SK-N-SH (cell line): ENCODE results near the gene LARP1. TPM values are rescaled to one million over a fixed set of nuclear protein-coding genes. Genes with fewer than 3 reads are reported as not detected.

Experiments used
- CTCF ChIA-PET: fragments of 300-600, 350-600 bp; formaldehyde crosslinking; extraction: SDS; loops from one replicate; lab custom pipeline; 2021; lab: Yijun Ruan, JAX
- POLR2A ChIA-PET: fragments of 350-600 bp; sonication (Branson Sonifier 250); formaldehyde crosslinking; extraction: SDS; loops from one replicate; lab custom pipeline; 2020; ENCODE audit warnings: antibody characterized with exemption, inconsistent platforms; lab: Yijun Ruan, JAX
- DNase-seq: peaks from one replicate; pipeline ENCODE4 v3.0.0; 2012
- H2AFZ ChIP-seq: fragments of 200-600 bp; sonication (generic); 2 replicates; pipeline ENCODE4 v1.8.1; 2016; ENCODE audit warnings: antibody characterized with exemption, mild to moderate bottlenecking, low read depth
- H3F3A ChIP-seq: fragments of 200-600 bp; sonication (generic); replicated peaks from 2 replicates; pipeline ENCODE3; 2016; ENCODE audit warnings: antibody characterized with exemption, mild to moderate bottlenecking; ENCODE audit not compliant: insufficient read depth
- H3K27ac ChIP-seq, 2 experiments: fragments of 200-500 bp in 1 of 2; fragments of 200-600 bp in 1 of 2; sonication (Bioruptor generic) in 1 of 2; sonication (generic), shearing (Covaris generic) in 1 of 2; 2 replicates each; pipeline versions ENCODE4 v1.5.1 to v1.6.1; 2014 to 2016; ENCODE audit warnings: low read depth in 2 of 2, inconsistent platforms in 1 of 2, low read length in 1 of 2, mild to moderate bottlenecking in 1 of 2, mixed read lengths in 1 of 2
- H3K27me3 ChIP-seq: fragments of 200-600 bp; sonication (generic), shearing (Covaris generic); 2 replicates; pipeline ENCODE4 v1.6.1; 2016; ENCODE audit warnings: mixed run types; ENCODE audit not compliant: insufficient read depth
- H3K36me3 ChIP-seq, 2 experiments: fragments of 200-500 bp in 1 of 2; fragments of 200-600 bp in 1 of 2; sonication (Bioruptor generic) in 1 of 2; sonication (generic) in 1 of 2; replicated peaks in 1 of 2; 2 replicates each; pipeline versions ENCODE3 to v1.5.1; 2014 to 2016; ENCODE audit warnings: low read length in 1 of 2, mild to moderate bottlenecking in 1 of 2; ENCODE audit not compliant: insufficient read depth in 2 of 2, control insufficient read depth in 1 of 2
- H3K4me1 ChIP-seq, 2 experiments: fragments of 200-500 bp in 1 of 2; fragments of 200-600 bp in 1 of 2; sonication (Bioruptor generic) in 1 of 2; sonication (generic), shearing (Covaris generic) in 1 of 2; 2 replicates each; pipeline versions ENCODE4 v1.5.1 to v1.6.1; 2014 to 2016; ENCODE audit warnings: low read depth in 1 of 2, low read length in 1 of 2, mixed run types in 1 of 2; ENCODE audit not compliant: insufficient read depth in 2 of 2, control insufficient read depth in 1 of 2
- H3K4me2 ChIP-seq: fragments of 200-600 bp; sonication (generic), shearing (Covaris generic); 2 replicates; pipeline ENCODE4 v1.6.1; 2017; ENCODE audit warnings: mixed run types
- H3K4me3 ChIP-seq, 2 experiments: fragments of 200-500 bp in 1 of 2; fragments of 200-600 bp in 1 of 2; sonication (Bioruptor generic) in 1 of 2; sonication (generic), shearing (Covaris generic) in 1 of 2; 2 replicates each; pipeline versions ENCODE4 v1.5.1 to v1.8.1; 2014 to 2016; ENCODE audit warnings: low read depth in 2 of 2, inconsistent platforms in 1 of 2, low read length in 1 of 2, mild to moderate bottlenecking in 1 of 2, mixed read lengths in 1 of 2, moderate library complexity in 1 of 2
- H3K79me2 ChIP-seq: fragments of 200-600 bp; sonication (generic); 2 replicates; pipeline ENCODE4 v1.8.1; 2017; ENCODE audit warnings: mild to moderate bottlenecking; ENCODE audit not compliant: insufficient read depth
- H3K9ac ChIP-seq: fragments of 200-600 bp; sonication (generic); 2 replicates; pipeline ENCODE4 v1.6.1; 2017; ENCODE audit warnings: mixed run types
- H3K9me2 ChIP-seq: fragments of 200-600 bp; sonication (generic); 2 replicates; pipeline ENCODE4 v1.6.1; 2017; ENCODE audit warnings: mixed run types
- H3K9me3 ChIP-seq: fragments of 200-600 bp; sonication (generic); 2 replicates; pipeline ENCODE4 v1.6.1; 2017; ENCODE audit warnings: mixed run types, mild to moderate bottlenecking, moderate library complexity
- H4K20me1 ChIP-seq: fragments of 200-600 bp; sonication (generic); 2 replicates; pipeline ENCODE4 v1.6.1; 2017; ENCODE audit warnings: mild to moderate bottlenecking, mixed run types; ENCODE audit not compliant: insufficient read depth
- CHD2 ChIP-seq: fragments of 150-350 bp; IDR thresholded peaks from 2 replicates; pipeline ENCODE4 v1.6.1; 2018; ENCODE audit warnings: low read length; ENCODE audit not compliant: partially characterized antibody
- ELF1 ChIP-seq: IDR thresholded peaks from 2 replicates; pipeline ENCODE4 v1.4.0; 2012
- EP300 ChIP-seq, 2 experiments: IDR thresholded peaks; 2 replicates each; pipeline versions ENCODE4 v1.4.0 to v1.6.1; 2012; ENCODE audit warnings: borderline replicate concordance in 1 of 2, low read depth in 1 of 2, low read length in 1 of 2
- FOSL2 ChIP-seq: IDR thresholded peaks from 2 replicates; pipeline ENCODE4 v1.4.0; 2012; ENCODE audit warnings: low read depth, mild to moderate bottlenecking, moderate library complexity, borderline replicate concordance
- FOXJ3 ChIP-seq: sonication (generic); formaldehyde crosslinking; IDR thresholded peaks from 2 replicates; pipeline ENCODE4 v1.5.1; 2020; ENCODE audit warnings: mild to moderate bottlenecking, missing genetic modification reagents
- MEF2A ChIP-seq: IDR thresholded peaks from 2 replicates; pipeline ENCODE4 v1.4.0; 2012; ENCODE audit warnings: low read depth, borderline replicate concordance
- NRF1 ChIP-seq: IDR thresholded peaks from 2 replicates; pipeline ENCODE4 v1.6.1; 2012; ENCODE audit warnings: low read depth, mild to moderate bottlenecking, low read length
- POLR2AphosphoS5 ChIP-seq: IDR thresholded peaks from 2 replicates; pipeline ENCODE4 v1.6.1; 2012; ENCODE audit warnings: low read depth, low read length
- RFX5 ChIP-seq: IDR thresholded peaks from 2 replicates; pipeline ENCODE4 v1.6.1; 2012; ENCODE audit warnings: mild to moderate bottlenecking, improper control_type of control experiment, low read length
- RXRA ChIP-seq: IDR thresholded peaks from 2 replicates; pipeline ENCODE4 v1.4.0; 2012; ENCODE audit warnings: low read depth, mild to moderate bottlenecking, borderline replicate concordance
- SIN3A ChIP-seq: IDR thresholded peaks from 2 replicates; pipeline ENCODE4 v1.6.1; 2012; ENCODE audit warnings: low read depth, mild to moderate bottlenecking, low read length, moderate library complexity, borderline replicate concordance
- SMC3 ChIP-seq: IDR thresholded peaks from 2 replicates; pipeline ENCODE4 v1.6.1; 2012; ENCODE audit warnings: low read depth, low read length, improper control_type of control experiment
- TAF1 ChIP-seq: IDR thresholded peaks from 2 replicates; pipeline ENCODE4 v1.6.1; 2012; ENCODE audit warnings: low read depth, mild to moderate bottlenecking, low read length, moderate library complexity, borderline replicate concordance
- TCF12 ChIP-seq: IDR thresholded peaks from 2 replicates; pipeline ENCODE4 v1.4.0; 2012
- TEAD4 ChIP-seq: IDR thresholded peaks from 2 replicates; pipeline ENCODE4 v1.4.0; 2012; ENCODE audit warnings: mild to moderate bottlenecking, borderline replicate concordance; ENCODE audit not compliant: insufficient read depth
- WGBS: methylation state at CpG from one replicate; pipeline ENCODE4 v1.1.6; 2017; ENCODE audit warnings: low lambda C conversion rate; 5-methylcytosine and 5-hydroxymethylcytosine counted together
- polyA plus RNA-seq, 3 experiments: library from polyadenylated mRNA; depleted of rRNA; stranded (reverse); fragments of >200 nt; gene quantifications; 2 replicates each; pipeline ENCODE4 v1.2.3, GENCODE V29; 2012
- TF ChIP-seq, protein P1 (sequence below): fragments of 150-350 bp; IDR thresholded peaks from 2 replicates; pipeline ENCODE4 v1.6.1; 2016; ENCODE audit warnings: mild to moderate bottlenecking, low read depth, low read length
- TF ChIP-seq, protein P2 (sequence below): IDR thresholded peaks from 2 replicates; pipeline ENCODE4; 2012
- TF ChIP-seq, protein P3 (sequence below): IDR thresholded peaks from 2 replicates; pipeline ENCODE4 v1.4.0; 2012; ENCODE audit warnings: low read depth, borderline replicate concordance
- TF ChIP-seq, protein P4 (sequence below): IDR thresholded peaks from 2 replicates; pipeline ENCODE4 v1.6.1; 2012; ENCODE audit warnings: mild to moderate bottlenecking, low read depth, low read length, moderate library complexity

LARP1 gene
- polyA plus RNA-seq, 1 of the 3 experiments (the other 2 are of a cell fraction) = 57.4 TPM

DNA sequence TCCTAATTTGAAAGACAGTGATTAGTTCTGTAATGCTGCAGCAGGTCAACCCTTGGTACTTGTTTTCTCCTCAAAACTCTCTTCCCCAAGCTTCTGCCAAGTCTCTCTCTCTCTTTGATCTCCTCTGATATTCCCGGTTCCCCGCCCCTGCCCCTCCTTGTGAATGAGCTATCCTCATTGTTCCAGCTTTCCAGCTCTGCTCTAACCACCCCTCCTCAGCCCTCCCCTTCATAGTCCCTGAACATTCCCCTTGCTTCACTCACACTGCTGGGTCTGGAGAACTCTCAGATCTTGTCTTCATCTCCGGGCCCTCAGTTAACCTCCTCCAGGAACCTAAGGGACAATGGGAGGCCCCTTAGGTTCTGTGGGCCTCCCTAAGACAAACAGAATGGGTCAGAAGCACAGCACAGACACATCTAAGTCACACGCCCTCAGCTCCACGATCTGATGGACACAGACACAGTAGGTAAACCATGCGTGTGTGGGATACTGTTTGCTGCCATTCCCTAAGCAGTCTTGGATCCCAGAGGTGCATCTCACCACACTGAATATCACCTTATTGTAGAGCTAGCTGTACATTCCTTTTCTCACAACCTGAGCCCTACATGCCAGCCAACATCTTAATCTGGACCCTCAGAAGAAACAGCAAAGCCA, 17.4 kb upstream of the LARP1 start:
- no peaks in the 10 kb centered on the region for H3F3A ChIP-seq
- CTCF ChIA-PET = interaction anchor here (1.4 kb wide), 1 partner anchor 87 kb away, joined by 4 read pairs; no protein-coding TSS in a partner anchor
- TF ChIP-seq RFX5 (no peak), FOXJ3 (CRISPR knock-in tag) (no peak), TEAD4 (no peak), POLR2AphosphoS5 (no peak), ELF1 (no peak), CHD2 (no peak), TCF12 (no peak), NRF1 (no peak), RXRA (no peak), EP300 (IDR thresholded peaks at IDR 0.05; ENCODE audit: borderline replicate concordance in 1 of 2, low read depth in 1 of 2, low read length in 1 of 2) (no peak), SIN3A (no peak), FOSL2 (no peak), SMC3 (no peak), TAF1 (no peak), MEF2A (no peak)
- TF ChIP-seq, protein P1, sequence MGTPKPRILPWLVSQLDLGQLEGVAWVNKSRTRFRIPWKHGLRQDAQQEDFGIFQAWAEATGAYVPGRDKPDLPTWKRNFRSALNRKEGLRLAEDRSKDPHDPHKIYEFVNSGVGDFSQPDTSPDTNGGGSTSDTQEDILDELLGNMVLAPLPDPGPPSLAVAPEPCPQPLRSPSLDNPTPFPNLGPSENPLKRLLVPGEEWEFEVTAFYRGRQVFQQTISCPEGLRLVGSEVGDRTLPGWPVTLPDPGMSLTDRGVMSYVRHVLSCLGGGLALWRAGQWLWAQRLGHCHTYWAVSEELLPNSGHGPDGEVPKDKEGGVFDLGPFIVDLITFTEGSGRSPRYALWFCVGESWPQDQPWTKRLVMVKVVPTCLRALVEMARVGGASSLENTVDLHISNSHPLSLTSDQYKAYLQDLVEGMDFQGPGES = no peak
- TF ChIP-seq, protein P2, sequence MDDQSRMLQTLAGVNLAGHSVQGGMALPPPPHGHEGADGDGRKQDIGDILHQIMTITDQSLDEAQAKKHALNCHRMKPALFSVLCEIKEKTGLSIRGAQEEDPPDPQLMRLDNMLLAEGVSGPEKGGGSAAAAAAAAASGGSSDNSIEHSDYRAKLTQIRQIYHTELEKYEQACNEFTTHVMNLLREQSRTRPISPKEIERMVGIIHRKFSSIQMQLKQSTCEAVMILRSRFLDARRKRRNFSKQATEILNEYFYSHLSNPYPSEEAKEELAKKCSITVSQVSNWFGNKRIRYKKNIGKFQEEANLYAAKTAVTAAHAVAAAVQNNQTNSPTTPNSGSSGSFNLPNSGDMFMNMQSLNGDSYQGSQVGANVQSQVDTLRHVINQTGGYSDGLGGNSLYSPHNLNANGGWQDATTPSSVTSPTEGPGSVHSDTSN = no peak
- TF ChIP-seq, protein P3, sequence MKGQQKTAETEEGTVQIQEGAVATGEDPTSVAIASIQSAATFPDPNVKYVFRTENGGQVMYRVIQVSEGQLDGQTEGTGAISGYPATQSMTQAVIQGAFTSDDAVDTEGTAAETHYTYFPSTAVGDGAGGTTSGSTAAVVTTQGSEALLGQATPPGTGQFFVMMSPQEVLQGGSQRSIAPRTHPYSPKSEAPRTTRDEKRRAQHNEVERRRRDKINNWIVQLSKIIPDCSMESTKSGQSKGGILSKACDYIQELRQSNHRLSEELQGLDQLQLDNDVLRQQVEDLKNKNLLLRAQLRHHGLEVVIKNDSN = no peak
- TF ChIP-seq, protein P4, sequence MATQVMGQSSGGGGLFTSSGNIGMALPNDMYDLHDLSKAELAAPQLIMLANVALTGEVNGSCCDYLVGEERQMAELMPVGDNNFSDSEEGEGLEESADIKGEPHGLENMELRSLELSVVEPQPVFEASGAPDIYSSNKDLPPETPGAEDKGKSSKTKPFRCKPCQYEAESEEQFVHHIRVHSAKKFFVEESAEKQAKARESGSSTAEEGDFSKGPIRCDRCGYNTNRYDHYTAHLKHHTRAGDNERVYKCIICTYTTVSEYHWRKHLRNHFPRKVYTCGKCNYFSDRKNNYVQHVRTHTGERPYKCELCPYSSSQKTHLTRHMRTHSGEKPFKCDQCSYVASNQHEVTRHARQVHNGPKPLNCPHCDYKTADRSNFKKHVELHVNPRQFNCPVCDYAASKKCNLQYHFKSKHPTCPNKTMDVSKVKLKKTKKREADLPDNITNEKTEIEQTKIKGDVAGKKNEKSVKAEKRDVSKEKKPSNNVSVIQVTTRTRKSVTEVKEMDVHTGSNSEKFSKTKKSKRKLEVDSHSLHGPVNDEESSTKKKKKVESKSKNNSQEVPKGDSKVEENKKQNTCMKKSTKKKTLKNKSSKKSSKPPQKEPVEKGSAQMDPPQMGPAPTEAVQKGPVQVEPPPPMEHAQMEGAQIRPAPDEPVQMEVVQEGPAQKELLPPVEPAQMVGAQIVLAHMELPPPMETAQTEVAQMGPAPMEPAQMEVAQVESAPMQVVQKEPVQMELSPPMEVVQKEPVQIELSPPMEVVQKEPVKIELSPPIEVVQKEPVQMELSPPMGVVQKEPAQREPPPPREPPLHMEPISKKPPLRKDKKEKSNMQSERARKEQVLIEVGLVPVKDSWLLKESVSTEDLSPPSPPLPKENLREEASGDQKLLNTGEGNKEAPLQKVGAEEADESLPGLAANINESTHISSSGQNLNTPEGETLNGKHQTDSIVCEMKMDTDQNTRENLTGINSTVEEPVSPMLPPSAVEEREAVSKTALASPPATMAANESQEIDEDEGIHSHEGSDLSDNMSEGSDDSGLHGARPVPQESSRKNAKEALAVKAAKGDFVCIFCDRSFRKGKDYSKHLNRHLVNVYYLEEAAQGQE = no peak

More for the DNA sequence above, 17.4 kb upstream of the LARP1 start:
- Histone ChIP-seq H3K36me3 (no peaks in the 10 kb centered on the region), H3K9me3 (no peaks in the 10 kb centered on the region), H3K4me3 (no peak overlapping the region), H2AFZ (no peak overlapping the region), H3K9ac (no peak overlapping the region), H3K4me1 (peaks cover 0 to 12% of the 10 kb centered on the region in 2 experiments; a peak in 2 of 4 replicates), H3K9me2 (no peaks in the 10 kb centered on the region), H3K27me3 (no peaks in the 10 kb centered on the region), H3K79me2 (no peaks in the 10 kb centered on the region), H3K27ac (no peak overlapping the region), H3K4me2 (no peak overlapping the region), H4K20me1 (no peaks in the 10 kb centered on the region)
- 89% methylated on average over 6 of the region's 6 CpGs for WGBS
- no peak for DNase-seq
- POLR2A ChIA-PET = no interaction called here
